ENCODE results near the gene ICAM1.
A peak's percentile ranks its signal among the peaks of the same experiment; 100 is the strongest.

DNA sequence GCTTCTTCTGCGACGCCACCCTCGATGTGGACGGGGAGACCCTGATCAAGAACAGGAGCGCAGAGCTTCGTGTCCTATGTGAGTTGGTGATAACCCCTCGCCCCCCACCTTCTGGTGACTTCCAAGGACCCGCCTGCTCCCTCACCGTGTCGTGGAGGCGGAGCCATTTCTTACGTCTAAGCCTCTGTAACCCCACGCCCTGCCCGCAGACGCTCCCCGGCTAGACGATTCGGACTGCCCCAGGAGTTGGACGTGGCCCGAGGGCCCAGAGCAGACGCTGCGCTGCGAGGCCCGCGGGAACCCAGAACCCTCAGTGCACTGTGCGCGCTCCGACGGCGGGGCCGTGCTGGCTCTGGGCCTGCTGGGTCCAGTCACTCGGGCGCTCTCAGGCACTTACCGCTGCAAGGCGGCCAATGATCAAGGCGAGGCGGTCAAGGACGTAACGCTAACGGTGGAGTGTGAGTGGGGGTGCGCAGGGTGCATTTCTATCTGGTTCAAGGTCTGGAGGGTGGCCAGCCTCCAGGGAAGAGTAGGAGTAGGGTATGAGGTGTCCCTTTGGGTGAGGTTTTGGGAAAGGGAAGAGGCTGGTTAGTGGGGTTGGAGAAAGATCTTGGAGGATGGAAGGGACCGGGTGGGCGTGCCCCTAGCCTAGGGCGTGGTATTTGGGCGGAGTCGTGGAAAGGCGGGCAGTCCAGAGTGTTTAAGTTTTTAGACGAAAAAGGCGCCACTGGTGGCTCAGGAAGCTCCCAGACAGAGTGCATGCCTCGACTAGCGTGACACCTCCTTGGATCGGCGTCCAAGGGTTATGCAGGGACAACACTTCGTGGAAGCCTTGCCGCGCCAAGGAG lies 22.1 kb downstream of the ICAM1 start:
- no peak for TF ChIP-seq JUND (IDR thresholded peaks at IDR 0.05; ENCODE audit: low read length)
- no peak for TF ChIP-seq POLR2AphosphoS5 (IDR thresholded peaks at IDR 0.05; ENCODE audit: low read depth, low read length)
- TF ChIP-seq, protein P1, sequence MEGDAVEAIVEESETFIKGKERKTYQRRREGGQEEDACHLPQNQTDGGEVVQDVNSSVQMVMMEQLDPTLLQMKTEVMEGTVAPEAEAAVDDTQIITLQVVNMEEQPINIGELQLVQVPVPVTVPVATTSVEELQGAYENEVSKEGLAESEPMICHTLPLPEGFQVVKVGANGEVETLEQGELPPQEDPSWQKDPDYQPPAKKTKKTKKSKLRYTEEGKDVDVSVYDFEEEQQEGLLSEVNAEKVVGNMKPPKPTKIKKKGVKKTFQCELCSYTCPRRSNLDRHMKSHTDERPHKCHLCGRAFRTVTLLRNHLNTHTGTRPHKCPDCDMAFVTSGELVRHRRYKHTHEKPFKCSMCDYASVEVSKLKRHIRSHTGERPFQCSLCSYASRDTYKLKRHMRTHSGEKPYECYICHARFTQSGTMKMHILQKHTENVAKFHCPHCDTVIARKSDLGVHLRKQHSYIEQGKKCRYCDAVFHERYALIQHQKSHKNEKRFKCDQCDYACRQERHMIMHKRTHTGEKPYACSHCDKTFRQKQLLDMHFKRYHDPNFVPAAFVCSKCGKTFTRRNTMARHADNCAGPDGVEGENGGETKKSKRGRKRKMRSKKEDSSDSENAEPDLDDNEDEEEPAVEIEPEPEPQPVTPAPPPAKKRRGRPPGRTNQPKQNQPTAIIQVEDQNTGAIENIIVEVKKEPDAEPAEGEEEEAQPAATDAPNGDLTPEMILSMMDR (IDR thresholded peaks at IDR 0.05; ENCODE audit: control extremely low read depth in 1 of 3, insufficient read depth in 1 of 3, low read depth in 1 of 3, low read length in 3 of 3), result no peak
- peak; percentile 24 for TF ChIP-seq EZH2 (IDR thresholded peaks at IDR 0.05; ENCODE audit: low read depth, low read length, severe bottlenecking)
- no peak for TF ChIP-seq TEAD4 (IDR thresholded peaks at IDR 0.05; ENCODE audit: low read depth, low read length)
- TF ChIP-seq ZNF274 (IDR thresholded peaks at IDR 0.05; ENCODE audit: borderline replicate concordance, extremely low read depth, low read length), result no peak
- no peak for TF ChIP-seq MAFK (IDR thresholded peaks at IDR 0.05; ENCODE audit: low read depth, low read length)
- no peak for TF ChIP-seq GABPA (IDR thresholded peaks at IDR 0.05; ENCODE audit: borderline replicate concordance, insufficient read depth, low read length)
- no peak for TF ChIP-seq SIN3A (conservative IDR thresholded peaks at IDR 0.05 in 1 of 2, IDR thresholded peaks at IDR 0.05 in 1 of 2; ENCODE audit: low read depth in 1 of 2, low read length in 2 of 2)

All from H1 (cell line).